GM18502 (cell line): Measurements from ENCODE around the gene SPECC1.

Experiments
- ATAC-seq: cut with Tn5 transposase; IDR thresholded peaks from one replicate; pipeline ENCODE4 v1.9.1; 2021; ENCODE audit warnings: mild to moderate bottlenecking; ENCODE audit not compliant: unreplicated experiment, poor library complexity

Gene SPECC1

GRCh38 chr17:20200865-20201458, 191.8 kb downstream of the SPECC1 start:
- ATAC-seq = no peak

- ATAC-seq = no peak
Observed at GRCh38 chr17:20202141-20202621, 193.0 kb downstream of the SPECC1 start.

- ATAC-seq = no peak
Observed at GRCh38 chr17:20203018-20203417, 193.9 kb downstream of the SPECC1 start.

GRCh38 chr17:20203761-20204263, 194.7 kb downstream of the SPECC1 start:
- ATAC-seq = no peak

GRCh38 chr17:20205609-20206008, 196.4 kb downstream of the SPECC1 start:
- no peak for ATAC-seq

- ATAC-seq = no peak
Observed at GRCh38 chr17:20206068-20206467, 196.9 kb downstream of the SPECC1 start.

- no peak for ATAC-seq
Observed at GRCh38 chr17:20206591-20206990, 197.4 kb downstream of the SPECC1 start.

GRCh38 chr17:20207262-20207985, 198.3 kb downstream of the SPECC1 start:
- no peak for ATAC-seq

GRCh38 chr17:20208717-20209116, 199.6 kb downstream of the SPECC1 start:
- no peak for ATAC-seq

- ATAC-seq = no peak
Observed at GRCh38 chr17:20210180-20210579, 201.0 kb downstream of the SPECC1 start.

GRCh38 chr17:20210614-20211013, 201.5 kb downstream of the SPECC1 start:
- no peak for ATAC-seq

- no peak for ATAC-seq
Observed at GRCh38 chr17:20211246-20211645, 202.1 kb downstream of the SPECC1 start.

GRCh38 chr17:20213449-20213848, 204.3 kb downstream of the SPECC1 start:
- ATAC-seq = no peak

GRCh38 chr17:20214794-20215193, 205.6 kb downstream of the SPECC1 start:
- ATAC-seq = no peak

- no peak for ATAC-seq
Observed at GRCh38 chr17:20216154-20216815, 207.1 kb downstream of the SPECC1 start.

GRCh38 chr17:20216853-20217252, 207.7 kb downstream of the SPECC1 start:
- ATAC-seq = no peak

GRCh38 chr17:20217677-20218076, 208.5 kb downstream of the SPECC1 start:
- no peak for ATAC-seq

GRCh38 chr17:20218272-20218671, 209.1 kb downstream of the SPECC1 start:
- ATAC-seq = no peak

- no peak for ATAC-seq
Observed at GRCh38 chr17:20223808-20224328, 214.7 kb downstream of the SPECC1 start.

GRCh38 chr17:20224379-20224778, 215.2 kb downstream of the SPECC1 start:
- no peak for ATAC-seq
